Subcutaneous abdominal adipose tissue (tissue), 5 donors: ENCODE data around the gene MARCHF10.
"Not testable (repeated sequence)": the region's sequence is repeated elsewhere in the genome, so short reads cannot be mapped to it uniquely, and the experiment has no call there.

Experiments
- H3K27ac ChIP-seq: one replicate; pipeline ENCODE4 v1.7.0; 2013; ENCODE audit warnings: low read depth, mild to moderate bottlenecking, inconsistent platforms, low read length, moderate library complexity
- H3K27me3 ChIP-seq, 5 donors: one replicate each; pipeline ENCODE4 v1.7.0; 2013; ENCODE audit warnings: low read length in 5 of 5, inconsistent platforms in 1 of 5; ENCODE audit not compliant: control insufficient read depth in 5 of 5, insufficient read depth in 4 of 5
- H3K36me3 ChIP-seq, 5 donors: one replicate each; pipeline ENCODE4 v1.7.0; 2013; ENCODE audit warnings: low read length in 5 of 5; ENCODE audit not compliant: control insufficient read depth in 5 of 5, insufficient read depth in 5 of 5
- H3K4me1 ChIP-seq, 5 donors: one replicate each; pipeline ENCODE4 v1.7.0; 2013; ENCODE audit warnings: low read length in 5 of 5, mild to moderate bottlenecking in 3 of 5, moderate library complexity in 1 of 5; ENCODE audit not compliant: control insufficient read depth in 5 of 5, insufficient read depth in 5 of 5
- H3K4me3 ChIP-seq, 5 donors: one replicate each; pipeline ENCODE4 v1.7.0; 2013; ENCODE audit warnings: low read length in 5 of 5, low read depth in 1 of 5
- H3K9ac ChIP-seq, 5 donors: one replicate each; pipeline ENCODE4 v1.7.0; 2013; ENCODE audit warnings: low read length in 5 of 5, mild to moderate bottlenecking in 4 of 5, moderate library complexity in 3 of 5
- H3K9me3 ChIP-seq, 5 donors: one replicate each; pipeline ENCODE4 v1.7.0; 2013; ENCODE audit warnings: low read length in 5 of 5; ENCODE audit not compliant: control insufficient read depth in 5 of 5
- donor health status: healthy.
- donor health status: healthy.
- donor health status: healthy.
- donor health status: healthy.
- donor health status: healthy.

The MARCHF10 gene

DNA sequence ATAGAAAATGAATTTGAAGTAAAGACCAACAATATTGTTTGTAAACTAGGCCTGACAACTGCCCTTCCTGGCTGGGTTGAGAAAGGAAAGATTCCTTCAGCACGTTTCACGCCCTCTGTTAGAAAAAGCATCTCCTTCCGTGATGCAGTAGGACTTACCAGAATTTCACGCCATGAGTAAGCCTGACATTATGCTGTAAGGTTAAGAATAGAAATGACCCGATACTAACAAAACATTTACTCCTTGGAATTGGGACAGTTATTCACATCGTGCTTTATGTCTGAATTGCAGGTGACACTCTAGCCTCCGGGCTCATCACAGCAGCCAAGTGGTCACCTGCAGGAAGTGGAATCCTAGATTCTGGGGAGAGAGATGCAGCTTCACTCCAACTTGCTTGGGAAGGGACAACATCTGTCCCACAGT is 17.5 kb downstream of the MARCHF10 start:
- no peaks in the 10 kb centered on the region for H3K27me3 ChIP-seq
- no peaks in the 10 kb centered on the region for H3K36me3 ChIP-seq
- H3K4me1 ChIP-seq, result peaks cover 0 to 3% (median 0%) of the 10 kb centered on the region in 5 donors
- H3K9ac ChIP-seq, result no peak overlapping the region
- no peak overlapping the region for H3K4me3 ChIP-seq
- H3K27ac ChIP-seq, result no peak overlapping the region
- no peaks in the 10 kb centered on the region for H3K9me3 ChIP-seq

GRCh38 chr17:62787366-62787765 is 20.7 kb downstream of the MARCHF10 start:
- Histone ChIP-seq H3K4me1 (peaks cover 0 to 6% (median 0%) of the 10 kb centered on the region in 5 donors), H3K9me3 (no peaks in the 10 kb centered on the region), H3K27me3 (no peaks in the 10 kb centered on the region), H3K9ac (no peak overlapping the region), H3K36me3 (no peaks in the 10 kb centered on the region), H3K27ac (no peak overlapping the region), H3K4me3 (no peak overlapping the region)

- Histone ChIP-seq H3K27me3 (no peaks in the 10 kb centered on the region), H3K9me3 (no peaks in the 10 kb centered on the region), H3K36me3 (no peaks in the 10 kb centered on the region), H3K9ac (no peak overlapping the region), H3K4me1 (peaks cover 0 to 13% (median 6%) of the 10 kb centered on the region in 5 donors), H3K4me3 (no peak overlapping the region), H3K27ac (no peak overlapping the region)
Observed at GRCh38 chr17:62786646-62787045, 21.5 kb downstream of the MARCHF10 start.

GRCh38 chr17:62785983-62786382 is 22.1 kb downstream of the MARCHF10 start:
- H3K27ac ChIP-seq, H3K9me3 ChIP-seq, H3K9ac ChIP-seq, H3K27me3 ChIP-seq, H3K4me3 ChIP-seq, H3K36me3 ChIP-seq: not testable (repeated sequence)
- peaks cover 0 to 20% (median 11%) of the 10 kb centered on the region in 5 donors for H3K4me1 ChIP-seq

DNA sequence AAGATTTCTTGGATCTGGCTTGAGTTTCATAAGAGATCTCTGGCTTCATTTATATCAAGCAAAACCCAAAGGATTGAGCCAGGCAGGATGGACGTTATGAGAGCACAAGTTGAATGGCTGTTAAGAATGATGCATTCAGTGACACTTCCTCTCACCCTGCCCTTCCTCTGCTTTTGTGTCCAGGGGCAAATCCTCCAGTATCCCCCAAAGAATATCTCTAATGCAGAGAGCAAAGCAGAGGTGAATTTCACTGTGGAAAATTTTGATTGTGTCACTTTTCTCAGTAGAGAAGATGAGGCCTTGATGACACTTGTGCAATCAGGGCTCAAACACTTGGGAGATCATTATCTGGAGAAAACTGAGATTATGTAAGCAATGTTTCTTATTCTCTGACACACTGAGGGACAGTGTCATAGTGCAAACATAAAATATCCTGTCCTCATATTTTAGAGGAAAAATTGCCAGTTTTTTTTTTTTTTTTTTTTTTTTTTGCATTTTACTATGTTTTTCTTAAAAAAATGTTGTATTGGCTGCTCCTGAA is 25.3 kb downstream of the MARCHF10 start:
- H3K4me3 ChIP-seq, result no peak overlapping the region
- peaks cover 0 to under 1% (median 0%) of the 10 kb centered on the region in 5 donors for H3K27me3 ChIP-seq
- peaks cover 0 to 27% (median 11%) of the 10 kb centered on the region in 5 donors for H3K4me1 ChIP-seq
- no peaks in the 10 kb centered on the region for H3K9me3 ChIP-seq
- H3K9ac ChIP-seq, result no peak overlapping the region
- H3K27ac ChIP-seq, result peak overlapping the region; percentile 77
- no peaks in the 10 kb centered on the region for H3K36me3 ChIP-seq

- no peaks in the 10 kb centered on the region for H3K9me3 ChIP-seq
- H3K4me3 ChIP-seq, result no peak overlapping the region
- H3K4me1 ChIP-seq, result peaks cover 0 to 27% (median 11%) of the 10 kb centered on the region in 5 donors
- H3K27me3 ChIP-seq, result peaks cover 0 to 3% (median 0%) of the 10 kb centered on the region in 5 donors
- H3K9ac ChIP-seq, result no peak overlapping the region
- peak overlapping the region; percentile 77 for H3K27ac ChIP-seq
- H3K36me3 ChIP-seq, result no peaks in the 10 kb centered on the region
Observed at GRCh38 chr17:62781831-62782251, 26.3 kb downstream of the MARCHF10 start.

GRCh38 chr17:62781356-62781755 is 26.8 kb downstream of the MARCHF10 start:
- peaks cover 0 to 27% (median 11%) of the 10 kb centered on the region in 5 donors for H3K4me1 ChIP-seq
- H3K9ac ChIP-seq, result no peak overlapping the region
- peak overlapping the region; percentile 77 for H3K27ac ChIP-seq

DNA sequence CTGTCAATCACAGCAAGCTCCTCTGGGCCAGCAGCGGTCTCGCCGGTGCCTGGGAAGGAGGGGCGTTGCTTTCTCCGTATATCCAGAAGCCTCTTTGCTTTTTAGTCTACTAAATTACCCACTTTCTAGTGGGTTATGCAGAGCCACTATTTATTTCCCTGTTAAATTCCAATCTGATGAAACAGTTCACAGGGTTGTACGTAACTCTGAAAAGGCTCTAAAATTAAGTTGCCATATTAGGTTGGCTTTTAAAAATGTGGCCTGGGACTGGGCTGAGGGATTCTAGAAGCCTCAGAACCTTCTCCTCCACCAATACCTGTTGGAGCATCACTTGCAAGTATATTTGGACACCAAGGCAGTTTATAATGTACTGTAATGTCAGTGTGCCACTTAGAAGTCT is 27.2 kb downstream of the MARCHF10 start:
- Histone ChIP-seq H3K9me3 (no peaks in the 10 kb centered on the region), H3K9ac (no peak overlapping the region), H3K4me3 (no peak overlapping the region), H3K27me3 (peaks cover 0 to 4% (median 0%) of the 10 kb centered on the region in 5 donors), H3K36me3 (no peaks in the 10 kb centered on the region), H3K27ac (peak overlapping the region; percentile 77), H3K4me1 (peaks cover 0 to 27% (median 11%) of the 10 kb centered on the region in 5 donors)

More at GRCh38 chr17:62781356-62781755, 26.8 kb downstream of the MARCHF10 start:
- Histone ChIP-seq H3K27me3 (peaks cover 0 to 4% (median 0%) of the 10 kb centered on the region in 5 donors), H3K36me3 (no peaks in the 10 kb centered on the region), H3K4me3 (no peak overlapping the region), H3K9me3 (no peaks in the 10 kb centered on the region)

GRCh38 chr17:62780269-62780668 is 27.8 kb downstream of the MARCHF10 start:
- H3K9ac ChIP-seq, result no peak overlapping the region
- H3K4me1 ChIP-seq, result peaks cover 0 to 27% (median 11%) of the 10 kb centered on the region in 5 donors
- peaks cover 0 to 4% (median 0%) of the 10 kb centered on the region in 5 donors for H3K27me3 ChIP-seq
- no peaks in the 10 kb centered on the region for H3K36me3 ChIP-seq
- no peak overlapping the region for H3K27ac ChIP-seq
- no peak overlapping the region for H3K4me3 ChIP-seq
- H3K9me3 ChIP-seq, result no peaks in the 10 kb centered on the region

GRCh38 chr17:62778990-62779681 is 29.0 kb downstream of the MARCHF10 start:
- Histone ChIP-seq H3K27ac (no peak overlapping the region), H3K4me3 (no peak overlapping the region)

More at GRCh38 chr17:62778990-62779681, 29.0 kb downstream of the MARCHF10 start:
- peaks cover 0 to 27% (median 11%) of the 10 kb centered on the region in 5 donors for H3K4me1 ChIP-seq
- no peak overlapping the region for H3K9ac ChIP-seq
- peaks cover 0 to 7% (median 3%) of the 10 kb centered on the region in 5 donors for H3K27me3 ChIP-seq
- H3K36me3 ChIP-seq, result no peaks in the 10 kb centered on the region
- no peaks in the 10 kb centered on the region for H3K9me3 ChIP-seq
